GM10248 (cell line): Measurements from ENCODE around the gene SNTG2.

ENCODE experiments used
- CTCF ChIA-PET: fragments of 300-600 bp; sonication (Branson Sonifier 250); formaldehyde crosslinking; extraction: SDS; loops from one replicate; lab custom pipeline; 2021; ENCODE audit warnings: antibody characterized with exemption; lab: Yijun Ruan, JAX
- POLR2A ChIA-PET: fragments of 350-650 bp; sonication (Branson Sonifier 250); formaldehyde crosslinking; extraction: SDS; loops from one replicate; lab custom pipeline; 2020; ENCODE audit warnings: antibody characterized with exemption; lab: Yijun Ruan, JAX
- DNase-seq: peaks from one replicate; pipeline ENCODE4 v3.0.0; 2012; ENCODE audit errors: extremely low spot score
- TF ChIP-seq, protein P1 (sequence below): IDR thresholded peaks from 2 replicates; pipeline ENCODE4 v1.5.1; 2012; ENCODE audit warnings: mild to moderate bottlenecking, low read depth; ENCODE audit errors: extremely low read depth, missing control alignments, control extremely low read depth

The SNTG2 gene

DNA sequence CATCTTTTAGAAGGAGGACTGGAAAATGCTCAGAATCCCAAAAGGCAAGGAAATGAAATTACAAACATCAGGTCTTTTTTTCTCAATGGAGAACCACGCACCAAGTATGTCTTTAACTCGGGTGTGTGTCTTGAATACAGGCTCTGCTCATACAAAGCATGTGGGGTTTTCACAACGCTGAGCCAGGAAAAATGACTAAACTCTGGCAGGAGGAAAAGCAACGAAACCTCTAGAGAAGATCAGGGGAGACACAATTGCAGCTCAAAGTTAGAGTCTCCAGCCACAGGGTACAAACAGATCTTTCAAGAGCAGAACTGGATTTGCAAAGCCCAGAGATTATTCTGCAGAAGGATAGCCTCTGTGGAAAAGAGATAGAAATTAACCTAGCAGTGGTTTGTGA lies 419.8 kb downstream of the SNTG2 start:
- no peak for DNase-seq
- POLR2A ChIA-PET: no interaction called here
- TF ChIP-seq, protein P1, sequence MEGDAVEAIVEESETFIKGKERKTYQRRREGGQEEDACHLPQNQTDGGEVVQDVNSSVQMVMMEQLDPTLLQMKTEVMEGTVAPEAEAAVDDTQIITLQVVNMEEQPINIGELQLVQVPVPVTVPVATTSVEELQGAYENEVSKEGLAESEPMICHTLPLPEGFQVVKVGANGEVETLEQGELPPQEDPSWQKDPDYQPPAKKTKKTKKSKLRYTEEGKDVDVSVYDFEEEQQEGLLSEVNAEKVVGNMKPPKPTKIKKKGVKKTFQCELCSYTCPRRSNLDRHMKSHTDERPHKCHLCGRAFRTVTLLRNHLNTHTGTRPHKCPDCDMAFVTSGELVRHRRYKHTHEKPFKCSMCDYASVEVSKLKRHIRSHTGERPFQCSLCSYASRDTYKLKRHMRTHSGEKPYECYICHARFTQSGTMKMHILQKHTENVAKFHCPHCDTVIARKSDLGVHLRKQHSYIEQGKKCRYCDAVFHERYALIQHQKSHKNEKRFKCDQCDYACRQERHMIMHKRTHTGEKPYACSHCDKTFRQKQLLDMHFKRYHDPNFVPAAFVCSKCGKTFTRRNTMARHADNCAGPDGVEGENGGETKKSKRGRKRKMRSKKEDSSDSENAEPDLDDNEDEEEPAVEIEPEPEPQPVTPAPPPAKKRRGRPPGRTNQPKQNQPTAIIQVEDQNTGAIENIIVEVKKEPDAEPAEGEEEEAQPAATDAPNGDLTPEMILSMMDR: no peak
- CTCF ChIA-PET: interaction anchor here (1.3 kb wide), 1 partner anchor 12 kb away, joined by 3 read pairs; no protein-coding TSS in a partner anchor

DNA sequence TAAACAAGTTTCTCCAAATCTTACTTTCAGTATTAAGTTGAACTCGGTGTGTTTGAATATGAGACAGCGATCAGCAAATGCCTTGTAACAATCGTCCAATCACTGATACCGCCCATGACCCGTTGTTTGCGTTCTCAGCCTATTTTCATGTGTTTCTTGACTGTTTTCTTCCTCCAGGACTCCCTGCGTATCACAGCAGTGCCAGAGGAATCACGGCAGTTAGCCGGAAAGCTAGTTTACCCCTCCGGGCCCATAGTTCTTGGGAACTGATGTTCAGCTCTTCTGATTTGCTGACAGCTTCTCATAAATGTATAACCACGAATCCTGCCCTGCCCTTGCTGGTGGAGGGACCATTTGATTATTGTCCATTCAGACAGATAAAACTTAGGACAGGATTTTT lies 420.4 kb downstream of the SNTG2 start:
- TF ChIP-seq, protein P1: no peak
- POLR2A ChIA-PET: no interaction called here
- CTCF ChIA-PET: interaction anchor here (1.3 kb wide), 1 partner anchor 11 kb away, joined by 3 read pairs; no protein-coding TSS in a partner anchor
- DNase-seq: no peak

DNA sequence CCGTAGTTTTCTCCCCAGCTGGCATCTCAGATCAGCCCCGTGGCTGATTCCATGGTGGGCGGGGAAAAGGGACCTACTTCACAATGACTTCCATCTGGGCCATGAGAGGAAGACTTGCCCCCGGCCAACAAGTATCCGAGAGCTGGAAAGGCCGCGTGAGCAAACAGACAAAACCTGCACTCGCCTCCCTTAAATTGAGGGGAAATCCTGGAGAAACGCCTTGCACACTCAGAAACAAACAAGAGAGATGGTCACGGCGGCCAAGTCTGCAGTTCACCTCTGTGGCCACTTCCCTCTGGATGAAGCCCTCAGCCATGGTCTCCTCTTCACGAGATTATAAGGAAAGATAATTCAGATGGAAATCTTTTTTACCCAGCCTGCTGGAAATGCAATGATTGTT lies 423.2 kb downstream of the SNTG2 start:
- CTCF ChIA-PET: no interaction called here
- TF ChIP-seq, protein P1: no peak
- no peak for DNase-seq
- POLR2A ChIA-PET: no interaction called here

DNA sequence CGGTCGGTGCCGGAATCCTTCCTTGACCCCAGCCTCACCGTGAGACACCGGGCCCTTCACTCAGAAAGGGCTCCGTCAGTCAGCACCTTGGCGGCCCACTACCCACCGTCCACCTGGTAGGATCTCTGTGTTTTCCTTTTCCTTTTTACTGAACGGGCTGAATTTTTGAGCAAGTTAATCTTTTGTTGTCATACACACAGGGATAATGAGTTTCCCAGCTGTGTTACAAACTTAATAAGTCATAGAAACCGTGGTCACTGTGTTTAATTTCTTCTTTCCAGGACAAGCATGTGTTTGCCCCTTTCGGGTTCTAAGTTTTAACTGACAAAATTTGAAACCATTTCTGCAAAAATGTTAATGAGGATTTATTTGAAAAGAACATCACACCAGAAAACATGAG lies 423.6 kb downstream of the SNTG2 start:
- ChIA-PET POLR2A (no interaction called here), CTCF (no interaction called here)
- TF ChIP-seq, protein P1: no peak
- DNase-seq: no peak

DNA sequence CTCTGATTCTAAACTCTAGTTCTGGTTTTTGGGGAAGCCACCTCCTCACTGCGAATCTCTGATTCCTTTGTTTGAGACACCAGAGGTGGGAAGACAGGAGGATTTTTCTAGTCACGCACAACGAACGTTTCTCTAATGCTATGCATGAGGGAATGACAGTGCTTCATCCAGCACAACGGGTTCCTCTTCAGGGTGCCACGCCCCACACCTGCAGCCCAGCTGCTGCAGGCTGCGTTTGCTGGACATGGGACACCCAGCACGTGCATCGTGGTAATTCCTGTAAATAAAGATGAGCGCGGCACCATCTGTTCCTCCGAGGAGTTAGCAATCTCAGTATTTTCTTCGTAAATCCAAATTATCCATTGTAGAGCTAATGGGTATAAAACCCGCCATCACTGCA lies 425.1 kb downstream of the SNTG2 start:
- no peak for DNase-seq
- TF ChIP-seq, protein P1: no peak
- CTCF ChIA-PET: no interaction called here
- POLR2A ChIA-PET: no interaction called here

DNA sequence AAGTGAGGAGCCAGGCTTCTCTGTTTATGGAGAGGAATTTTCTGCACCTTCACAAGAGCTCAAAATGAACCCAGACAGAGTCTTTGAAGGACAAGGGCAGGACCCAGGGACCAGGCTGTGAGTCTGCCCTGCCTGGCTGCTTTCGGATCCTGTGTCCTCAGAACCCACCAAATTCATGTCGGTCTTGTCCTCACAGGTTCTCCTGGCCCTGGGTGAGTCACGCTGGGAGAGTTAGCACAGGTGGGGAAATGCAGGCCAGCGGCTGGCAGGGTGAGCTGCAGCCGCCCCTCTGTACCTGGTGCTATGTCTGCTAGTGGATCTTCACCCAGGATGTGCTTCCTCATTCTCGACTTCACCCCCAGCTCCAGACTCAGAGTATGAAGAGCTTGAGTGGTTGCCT lies 426.8 kb downstream of the SNTG2 start:
- TF ChIP-seq, protein P1: no peak
- CTCF ChIA-PET: interaction anchor here (0.8 kb wide), 1 partner anchor 16 kb away, joined by 3 read pairs; no protein-coding TSS in a partner anchor
- DNase-seq: no peak
- POLR2A ChIA-PET: no interaction called here
